NCI-H460 (cell line): ENCODE measurements around the gene AASDH. TPM values are rescaled to one million over a fixed set of nuclear protein-coding genes. Genes with fewer than 3 reads are reported as not detected.
"Not testable (repeated sequence)": the region's sequence is repeated elsewhere in the genome, so short reads cannot be mapped to it uniquely, and the experiment has no call there.

ENCODE experiments used
- DNase-seq: peaks from one replicate; pipeline ENCODE4 v3.0.0-alpha.2; 2016; ENCODE audit warnings: low read depth; ENCODE audit errors: extremely low read depth
- total RNA-seq: library from RNA; depleted of rRNA; stranded (reverse); fragments of >200 nt; shearing (Covaris generic); gene quantifications from 2 replicates; pipeline ENCODE4 v1.2.3, GENCODE V29; 2014

Gene AASDH
- total RNA-seq, 1 experiment from 2014 or later, result 12.1 TPM

DNA sequence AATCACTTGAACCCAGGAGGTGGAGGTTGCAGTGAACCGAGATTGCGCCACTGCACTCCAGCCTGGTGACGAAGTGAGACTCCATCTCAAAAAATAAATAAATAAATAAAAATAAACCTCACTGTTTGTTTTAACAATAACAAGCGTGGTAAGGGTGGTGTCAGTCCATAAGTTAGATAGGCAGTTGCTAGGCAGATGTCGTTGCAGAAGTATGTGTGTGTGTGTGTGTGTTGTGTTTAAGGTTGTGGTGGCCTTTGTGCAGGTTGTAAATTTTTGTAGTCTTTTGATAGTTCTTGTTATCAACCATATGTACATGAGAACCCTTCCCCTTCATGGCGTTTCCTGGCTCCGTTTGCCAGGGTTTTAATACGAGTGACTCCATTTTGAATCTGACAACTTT, 4.0 kb upstream of the AASDH start:
- DNase-seq, result no peak

- DNase-seq, result no peak
These were observed 2.3 kb upstream of the AASDH start for GRCh38 chr4:56389558-56389957.

DNA sequence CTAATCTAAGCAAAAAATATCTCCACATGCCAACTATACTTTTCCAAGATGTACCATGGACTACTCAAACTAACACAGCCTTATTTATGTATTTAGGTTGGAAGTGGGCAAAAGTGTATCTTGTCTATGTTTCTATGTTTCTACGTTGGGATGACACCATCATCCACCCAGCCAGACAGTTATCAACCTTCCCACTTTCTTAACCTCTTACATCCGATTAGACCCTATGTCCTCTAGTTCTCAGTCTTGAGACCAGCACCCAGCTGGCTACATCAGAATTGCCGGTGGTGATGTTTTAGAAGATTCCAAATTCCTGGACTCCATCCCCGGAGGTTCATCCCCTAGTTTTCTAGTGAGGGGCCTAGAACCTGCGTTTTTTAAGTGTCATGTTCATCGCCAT, 1.0 kb upstream of the AASDH start:
- no peak for DNase-seq

- DNase-seq, result no peak
These were observed 1.2 kb downstream of the AASDH start for GRCh38 chr4:56386091-56386490.

DNA sequence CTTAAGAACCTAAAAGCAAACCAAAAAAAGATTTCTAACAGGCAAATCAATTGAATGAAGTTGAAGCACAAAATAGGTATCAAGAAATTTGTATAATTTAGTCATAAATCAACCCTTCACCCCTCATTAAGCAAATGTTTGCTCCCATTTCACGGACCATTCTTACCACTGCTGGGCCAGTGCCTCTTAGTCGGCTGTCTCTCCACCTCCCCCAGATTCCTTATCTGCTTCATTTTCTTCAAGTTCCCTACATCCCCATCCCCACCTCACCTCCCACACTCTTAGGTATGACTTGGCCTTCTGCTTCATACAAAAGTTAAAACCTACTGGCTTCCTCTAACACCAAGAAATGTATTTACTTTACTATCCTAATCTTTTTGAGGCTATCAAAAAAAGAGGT, 11.8 kb downstream of the AASDH start:
- no peak for DNase-seq

GRCh38 chr4:56374956-56375355, 12.3 kb downstream of the AASDH start:
- no peak for DNase-seq

- DNase-seq, result no peak
These were observed 14.5 kb downstream of the AASDH start for GRCh38 chr4:56372774-56373173.

- no peak for DNase-seq
These were observed 15.7 kb downstream of the AASDH start for GRCh38 chr4:56371426-56372220.

GRCh38 chr4:56370377-56370776, 16.9 kb downstream of the AASDH start:
- DNase-seq, result no peak

DNA sequence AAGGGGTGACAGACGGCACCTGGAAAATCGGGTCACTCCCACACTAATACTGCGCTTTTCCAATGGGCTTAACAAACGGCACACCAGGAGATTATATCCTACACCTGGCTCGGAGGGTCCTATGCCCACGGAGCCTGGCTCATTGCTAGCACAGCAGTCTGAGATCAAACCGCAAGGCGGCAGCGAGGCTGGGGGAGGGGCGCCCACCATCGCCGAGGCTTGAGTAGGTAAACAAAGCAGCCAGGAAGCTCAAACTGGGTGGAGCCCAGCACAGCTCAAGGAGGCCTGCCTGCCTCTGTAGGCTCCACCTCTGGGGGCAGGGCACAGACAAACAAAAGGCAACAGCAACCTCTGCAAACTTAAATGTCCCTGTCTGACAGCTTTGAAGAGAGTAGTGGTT, 24.3 kb downstream of the AASDH start:
- not testable (repeated sequence) for DNase-seq

- DNase-seq, result no peak
These were observed 27.2 kb downstream of the AASDH start for GRCh38 chr4:56360071-56360470.

DNA sequence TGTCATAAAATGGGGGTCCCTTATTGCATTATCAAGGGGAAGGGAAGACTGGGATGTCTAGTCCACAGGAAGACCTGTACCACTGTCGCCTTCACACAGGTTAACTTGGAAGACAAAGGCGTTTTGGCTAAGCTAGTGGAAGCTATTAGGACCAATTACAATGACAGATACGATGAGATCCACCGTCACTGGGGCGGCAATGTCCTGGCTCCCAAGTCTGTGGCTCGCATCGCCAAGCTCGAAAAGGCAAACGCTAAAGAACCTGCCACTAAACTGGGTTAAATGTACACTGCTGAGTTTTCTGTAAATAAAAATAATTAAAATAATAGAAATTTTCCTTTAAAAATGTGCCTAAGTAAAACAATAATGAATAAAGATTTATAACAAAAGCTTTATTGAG, 30.6 kb downstream of the AASDH start:
- no peak for DNase-seq

DNA sequence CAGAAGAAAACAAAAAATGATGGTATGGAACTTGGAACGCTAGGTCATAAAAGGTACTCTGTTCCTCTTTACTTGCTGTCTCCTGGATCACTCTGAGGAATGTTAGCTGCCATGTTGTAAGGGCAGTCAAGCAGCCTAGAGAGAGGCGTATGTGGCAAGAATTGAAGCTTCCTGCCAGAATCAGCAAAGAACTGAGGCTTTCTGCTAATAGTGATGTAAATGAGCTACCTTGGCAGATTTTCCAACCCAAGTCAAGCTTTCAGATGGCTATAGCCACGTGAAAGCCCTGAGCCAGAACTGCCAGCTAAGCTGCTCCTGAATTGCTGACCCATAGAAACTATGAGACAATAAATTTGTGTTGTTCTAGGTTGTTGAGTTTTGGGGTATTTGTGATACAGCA, 38.7 kb downstream of the AASDH start:
- no peak for DNase-seq

DNA sequence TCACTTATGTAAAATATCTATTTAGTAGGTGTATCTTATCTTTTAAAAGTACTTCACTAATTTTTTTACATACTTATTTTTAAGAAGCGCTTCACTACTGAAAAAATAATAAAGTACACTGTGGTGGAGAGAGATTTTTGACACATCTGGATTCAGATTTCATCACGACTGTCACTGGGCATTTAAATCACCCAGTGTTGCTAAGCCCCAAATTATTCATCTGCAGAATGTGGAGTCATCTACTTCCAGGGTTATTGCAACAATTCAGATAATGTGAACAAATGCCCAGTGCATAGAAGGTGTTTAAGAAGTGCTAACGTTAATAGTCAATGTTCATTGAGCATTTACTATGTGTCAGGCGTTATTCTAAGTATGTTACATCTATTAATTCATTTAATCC, 41.8 kb downstream of the AASDH start:
- no peak for DNase-seq

DNA sequence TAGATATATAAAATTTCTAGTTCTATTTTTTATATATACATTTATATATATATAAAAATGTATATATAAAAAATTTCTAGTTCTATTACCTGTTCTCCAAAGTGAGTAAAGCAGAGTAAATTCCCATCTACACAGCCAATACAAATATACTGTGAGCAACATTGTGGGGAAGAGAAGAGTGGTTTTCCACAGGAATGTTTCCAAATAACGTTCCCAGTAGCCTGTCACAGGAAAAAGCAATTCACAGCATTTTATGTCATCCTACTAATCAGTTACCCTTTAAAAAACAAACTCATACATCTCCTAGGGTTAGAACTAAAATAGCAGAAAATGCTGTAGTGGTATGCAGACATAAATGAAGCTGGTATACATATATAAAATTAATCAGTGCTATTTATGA, 44.5 kb downstream of the AASDH start:
- DNase-seq, result no peak

DNA sequence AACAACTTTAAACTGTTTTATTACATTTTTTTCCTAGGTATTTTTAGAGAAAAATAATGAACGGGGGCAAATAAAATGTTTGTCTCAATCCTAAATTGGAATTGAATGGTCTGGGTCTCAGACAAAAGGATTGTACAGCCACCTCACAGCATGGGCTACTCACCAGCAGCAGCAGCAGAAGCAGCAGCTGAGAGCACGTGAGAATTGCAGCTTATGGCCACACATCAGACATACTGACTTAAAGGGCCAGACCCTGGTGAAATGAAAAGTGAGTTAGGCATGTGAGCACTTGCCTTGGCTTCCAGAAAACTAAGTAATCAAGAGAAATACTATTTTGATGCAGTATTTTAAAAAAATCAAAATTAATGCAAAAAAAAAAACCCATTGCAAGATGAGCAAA, 56.6 kb downstream of the AASDH start:
- no peak for DNase-seq

DNA sequence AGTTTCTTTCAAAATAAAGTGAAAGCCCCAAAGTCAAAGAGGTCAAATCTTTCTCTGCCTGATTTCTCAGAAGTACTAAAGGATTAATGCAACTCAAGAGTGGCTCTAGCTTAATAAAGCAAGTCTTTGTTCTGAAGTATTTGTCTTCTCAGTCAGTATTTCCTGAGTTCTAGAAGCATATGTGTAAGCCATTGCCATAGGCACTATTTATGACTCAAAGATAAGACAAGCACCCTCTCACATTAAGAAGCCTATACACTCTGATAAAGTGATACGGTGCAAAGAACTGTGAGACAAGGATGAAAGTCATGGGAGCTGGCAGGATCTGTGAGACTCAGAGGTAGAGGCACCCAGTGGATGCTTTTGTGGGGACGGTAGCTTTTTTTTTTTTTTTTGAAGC, 60.9 kb downstream of the AASDH start:
- no peak for DNase-seq

DNA sequence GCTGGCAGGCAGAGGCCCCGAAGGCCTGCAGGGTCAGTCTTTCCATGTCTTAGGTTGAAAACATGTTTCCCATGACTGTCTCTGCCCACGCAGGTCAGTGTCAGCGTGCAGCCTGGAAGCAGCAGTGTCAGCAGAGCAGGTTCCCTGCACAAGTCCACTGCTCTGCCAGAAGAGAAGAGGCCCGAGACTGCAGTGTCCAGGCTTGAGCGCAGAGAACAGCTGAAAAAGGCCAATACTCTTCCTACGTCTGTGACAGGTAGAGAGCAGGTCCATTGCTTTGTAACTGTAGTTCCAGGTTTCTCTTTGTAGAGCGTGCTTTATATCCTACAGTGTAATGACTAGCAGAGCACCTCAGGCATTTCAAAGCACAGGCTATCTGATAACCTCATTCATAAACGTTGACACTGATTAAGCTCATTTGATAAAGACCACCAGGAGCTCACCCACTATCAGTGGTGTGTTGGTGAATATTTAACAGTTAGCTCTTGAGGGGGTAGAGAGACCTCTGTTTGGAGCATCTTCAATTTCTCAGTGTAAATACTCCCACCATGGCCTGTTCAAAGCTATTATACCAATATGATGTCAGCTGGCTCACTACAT, 63.2 kb downstream of the AASDH start:
- no peak for DNase-seq

DNA sequence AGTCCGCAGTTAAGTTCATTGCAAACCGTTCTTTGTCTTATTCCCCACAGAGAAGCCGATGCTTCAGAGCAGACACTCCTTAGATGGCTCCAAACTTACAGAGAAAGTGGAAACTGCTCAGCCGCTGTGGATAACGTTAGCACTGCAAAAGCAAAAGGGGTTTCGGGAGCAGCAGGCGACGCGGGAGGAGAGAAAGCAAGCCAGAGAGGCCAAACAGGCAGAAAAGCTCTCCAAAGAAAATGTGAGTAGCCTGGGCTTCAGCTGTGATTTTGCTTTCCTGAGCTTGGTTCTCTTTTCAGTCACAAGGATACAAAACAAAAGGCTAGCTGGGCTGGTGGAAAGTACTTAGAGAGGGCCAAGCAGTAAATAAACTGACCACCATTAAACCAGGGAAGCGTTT, 64.0 kb downstream of the AASDH start:
- no peak for DNase-seq

- DNase-seq, result no peak
These were observed 66.0 kb downstream of the AASDH start for GRCh38 chr4:56321251-56321650.

DNA sequence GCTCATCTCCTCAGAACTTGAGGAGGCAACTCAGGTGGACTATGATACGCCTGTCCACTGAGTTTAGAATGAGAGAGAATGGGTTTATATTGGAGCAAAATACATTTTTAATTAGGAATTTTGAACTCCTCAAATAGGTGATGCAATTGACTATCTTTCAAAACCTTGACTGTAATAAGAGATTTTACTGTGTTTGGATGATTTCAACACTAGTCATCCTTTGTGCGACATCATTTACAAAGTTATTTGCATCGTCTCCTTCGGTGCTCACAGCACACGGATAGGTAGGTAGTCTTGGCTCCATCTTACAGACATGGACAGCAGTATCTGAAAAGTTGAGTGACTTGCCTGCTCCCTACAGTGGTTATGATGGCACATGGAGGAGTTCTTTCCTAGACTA, 67.0 kb downstream of the AASDH start:
- DNase-seq, result no peak

DNA sequence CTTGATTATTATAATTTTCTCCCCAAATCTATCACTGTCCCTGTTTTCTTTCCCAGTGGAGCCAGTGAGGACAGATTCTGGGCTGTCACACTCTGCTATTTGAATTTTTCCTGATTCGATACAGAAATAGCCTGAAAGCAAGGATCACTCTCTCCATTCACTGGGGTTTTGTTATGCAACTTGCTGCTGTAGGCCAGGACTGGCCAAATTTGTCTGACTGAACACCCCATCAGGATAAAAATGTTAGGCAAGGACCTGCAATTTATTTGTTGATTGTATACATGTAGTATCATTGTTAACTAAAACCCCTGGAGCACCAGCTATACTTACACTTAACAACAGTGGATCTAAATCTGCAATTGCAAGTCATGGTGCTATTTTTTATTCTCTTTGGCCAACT, 68.7 kb downstream of the AASDH start:
- DNase-seq, result no peak

GRCh38 chr4:56317749-56318148, 69.5 kb downstream of the AASDH start:
- no peak for DNase-seq
